OCI-LY1 (cell line): ENCODE results near the gene GEMIN5.

ENCODE experiments used
- H2AFZ ChIP-seq: fragments of 200-600 bp; sonication (generic), shearing (Covaris generic); 2 replicates; pipeline ENCODE4 v1.6.0; 2014; ENCODE audit warnings: antibody characterized with exemption, mild to moderate bottlenecking, low read length
- H3F3A ChIP-seq: fragments of 200-600 bp; sonication (generic), shearing (Covaris generic); 2 replicates; pipeline ENCODE4 v1.6.0; 2014; ENCODE audit warnings: mild to moderate bottlenecking, antibody characterized with exemption, low read length, moderate library complexity; ENCODE audit not compliant: insufficient read depth
- H3K27ac ChIP-seq: fragments of 200-600 bp; sonication (generic); 2 replicates; pipeline ENCODE4 v1.5.1; 2014; ENCODE audit warnings: low read length, mixed run types, mild to moderate bottlenecking, low read depth; ENCODE audit not compliant: poor library complexity, severe bottlenecking
- H3K27me3 ChIP-seq: fragments of 200-600 bp; sonication (generic); 2 replicates; pipeline ENCODE4 v1.6.0; 2014; ENCODE audit warnings: antibody characterized with exemption, mild to moderate bottlenecking, low read length, moderate library complexity; ENCODE audit not compliant: insufficient read depth
- H3K36me3 ChIP-seq: fragments of 200-600 bp; sonication (generic); 2 replicates; pipeline ENCODE4 v1.6.1; 2014; ENCODE audit warnings: mild to moderate bottlenecking, antibody characterized with exemption, low read length, moderate library complexity, mixed read lengths; ENCODE audit not compliant: insufficient read depth
- H3K4me1 ChIP-seq: fragments of 200-600 bp; sonication (generic); 2 replicates; pipeline ENCODE4 v1.5.1; 2014; ENCODE audit warnings: mild to moderate bottlenecking, low read length, moderate library complexity; ENCODE audit not compliant: insufficient read depth, severe bottlenecking
- H3K4me2 ChIP-seq: fragments of 200-600 bp; sonication (generic), shearing (Covaris generic); 2 replicates; pipeline ENCODE4 v1.6.1; 2014; ENCODE audit warnings: low read length
- H3K4me3 ChIP-seq: fragments of 200-600 bp; sonication (generic); 2 replicates; pipeline ENCODE4 v1.5.1; 2014; ENCODE audit warnings: low read length, low read depth, mild to moderate bottlenecking, mixed read lengths; ENCODE audit not compliant: poor library complexity, severe bottlenecking
- H3K79me2 ChIP-seq: fragments of 200-600 bp; shearing (Covaris generic); 2 replicates; pipeline ENCODE4 v1.6.1; 2016; ENCODE audit warnings: mixed run types, low read length, mixed read lengths; ENCODE audit not compliant: insufficient read depth
- H3K9ac ChIP-seq: fragments of 200-600 bp; sonication (generic), shearing (Covaris generic); 2 replicates; pipeline ENCODE4 v1.6.1; 2014; ENCODE audit warnings: mild to moderate bottlenecking, low read length, mixed read lengths
- H3K9me2 ChIP-seq: fragments of 200-600 bp; sonication (generic), shearing (Covaris generic); 2 replicates; pipeline ENCODE4 v1.6.1; 2014; ENCODE audit warnings: low read depth, mild to moderate bottlenecking, low read length, mixed read lengths
- H3K9me3 ChIP-seq: fragments of 200-600 bp; shearing (Covaris generic); 2 replicates; pipeline ENCODE4 v1.6.1; 2014; ENCODE audit warnings: low read length, mixed read lengths
- H4K20me1 ChIP-seq: fragments of 200-600 bp; sonication (generic), shearing (Covaris generic); 2 replicates; pipeline ENCODE4 v1.6.0; 2016; ENCODE audit warnings: mild to moderate bottlenecking, low read length; ENCODE audit not compliant: insufficient read depth
- CTCF ChIP-seq: fragments of 200-600 bp; sonication (generic), shearing (Covaris generic); IDR thresholded peaks from 2 replicates; pipeline ENCODE4 v1.5.1; 2017; ENCODE audit warnings: mild to moderate bottlenecking, antibody characterized with exemption, low read length, moderate library complexity, mixed read lengths
- EZH2 ChIP-seq: fragments of 200-600 bp; sonication (generic), shearing (Covaris generic); IDR thresholded peaks from 2 replicates; pipeline ENCODE4 v1.8.0; 2017; ENCODE audit warnings: borderline replicate concordance, mixed run types, mild to moderate bottlenecking, antibody characterized with exemption, low read length, moderate library complexity, mixed read lengths

The GEMIN5 gene

GRCh38 chr5:154948313-154948712 is 10.3 kb upstream of the GEMIN5 start:
- H3K9me2 ChIP-seq: no peaks in the 10 kb centered on the region
- no peak overlapping the region for H3K9ac ChIP-seq
- no peak overlapping the region for H3K27ac ChIP-seq
- H3K79me2 ChIP-seq: peaks cover 40% of the 10 kb centered on the region
- H3K36me3 ChIP-seq: peaks cover 38% of the 10 kb centered on the region; the same call in 1 of the 2 replicates
- no peaks in the 10 kb centered on the region for H3K27me3 ChIP-seq
- H2AFZ ChIP-seq: no peak overlapping the region
- H4K20me1 ChIP-seq: no peaks in the 10 kb centered on the region
- TF ChIP-seq EZH2: no peak
- TF ChIP-seq CTCF: no peak
- no peaks in the 10 kb centered on the region for H3K9me3 ChIP-seq
- H3K4me1 ChIP-seq: peaks cover 14% of the 10 kb centered on the region
- H3K4me3 ChIP-seq: no peak overlapping the region
- no peaks in the 10 kb centered on the region for H3F3A ChIP-seq
- no peak overlapping the region for H3K4me2 ChIP-seq

- Histone ChIP-seq H3K27ac (no peak overlapping the region), H3K79me2 (peaks cover 44% of the 10 kb centered on the region), H3F3A (no peaks in the 10 kb centered on the region), H3K27me3 (no peaks in the 10 kb centered on the region), H3K4me1 (peaks cover 19% of the 10 kb centered on the region), H4K20me1 (no peaks in the 10 kb centered on the region), H3K9ac (no peak overlapping the region), H3K36me3 (peaks cover 37% of the 10 kb centered on the region; the same call in 1 of the 2 replicates), H2AFZ (no peak overlapping the region), H3K4me2 (no peak overlapping the region), H3K9me2 (no peaks in the 10 kb centered on the region), H3K4me3 (no peak overlapping the region), H3K9me3 (no peaks in the 10 kb centered on the region)
- TF ChIP-seq CTCF: no peak
- no peak for TF ChIP-seq EZH2
Observed at GRCh38 chr5:154947778-154948177, 9.8 kb upstream of the GEMIN5 start.

- Histone ChIP-seq H3K79me2 (peaks cover 57% of the 10 kb centered on the region), H3K4me1 (peaks cover 32% of the 10 kb centered on the region), H3K4me3 (no peak overlapping the region), H3K9me3 (no peaks in the 10 kb centered on the region), H3K27me3 (no peaks in the 10 kb centered on the region), H3K36me3 (peaks cover 26% of the 10 kb centered on the region; the same call in 1 of the 2 replicates), H3K9me2 (no peaks in the 10 kb centered on the region), H2AFZ (no peak overlapping the region), H3K4me2 (no peak overlapping the region), H3F3A (no peaks in the 10 kb centered on the region), H4K20me1 (no peaks in the 10 kb centered on the region), H3K9ac (no peak overlapping the region), H3K27ac (no peak overlapping the region)
- TF ChIP-seq EZH2: no peak
- TF ChIP-seq CTCF: peak; percentile 60
Observed at GRCh38 chr5:154945695-154946301, 7.8 kb upstream of the GEMIN5 start.
